SK-N-MC (cell line): ENCODE results near the gene NSMCE1.

Experiments used
- DNase-seq: peaks from one replicate; pipeline ENCODE4 v3.0.0-alpha.2; 2011; ENCODE audit warnings: low read depth, low spot score
- H3K27ac ChIP-seq: fragments of 200-600 bp; sonication (generic); 2 replicates; pipeline ENCODE4 v1.5.1; 2016; ENCODE audit warnings: mixed run types
- H3K36me3 ChIP-seq: fragments of 200-600 bp; sonication (generic); 2 replicates; pipeline ENCODE4 v1.6.1; 2017; ENCODE audit warnings: antibody characterized with exemption, low read length, mixed read lengths; ENCODE audit not compliant: insufficient read depth
- H3K4me3 ChIP-seq: fragments of 200-600 bp; sonication (generic); 2 replicates; pipeline ENCODE4 v1.5.1; 2016
- H3K9ac ChIP-seq: fragments of 200-600 bp; sonication (generic); 2 replicates; pipeline ENCODE4 v1.8.0; 2017; ENCODE audit warnings: mixed run types, mixed read lengths; ENCODE audit not compliant: insufficient read length
- H3K9me3 ChIP-seq: fragments of 200-600 bp; sonication (generic); 2 replicates; pipeline ENCODE4 v1.6.1; 2017; ENCODE audit warnings: low read depth, mild to moderate bottlenecking, antibody characterized with exemption, low read length, moderate library complexity, mixed read lengths
- EZH2 ChIP-seq: fragments of 200-600 bp; sonication (generic); IDR thresholded peaks from one replicate; pipeline ENCODE4 v1.6.1; 2017; ENCODE audit warnings: antibody characterized with exemption
- FOXP2 ChIP-seq: optimal IDR thresholded peaks from 2 replicates; pipeline ENCODE3; 2011; ENCODE audit warnings: mild to moderate bottlenecking, moderate library complexity; ENCODE audit not compliant: insufficient read depth; ENCODE audit errors: extremely low read length, control extremely low read depth
- POLR2AphosphoS5 ChIP-seq: IDR thresholded peaks from 2 replicates; pipeline ENCODE4 v1.6.1; 2012; ENCODE audit warnings: mild to moderate bottlenecking, low read depth, low read length, borderline replicate concordance

Gene NSMCE1

GRCh38 chr16:27228621-27229501, 39.7 kb downstream of the NSMCE1 start:
- TF ChIP-seq POLR2AphosphoS5 (no peak), EZH2 (no peak), FOXP2 (no peak)
- Histone ChIP-seq H3K4me3 (no peak overlapping the region), H3K9me3 (no peaks in the 10 kb centered on the region), H3K9ac (no peak overlapping the region), H3K36me3 (peaks cover 3% of the 10 kb centered on the region; the same call in 1 of the 2 replicates), H3K27ac (no peak overlapping the region)
- no peak for DNase-seq

- no peak for DNase-seq
- Histone ChIP-seq H3K4me3 (no peak overlapping the region), H3K36me3 (peaks cover 3% of the 10 kb centered on the region; the same call in 1 of the 2 replicates), H3K27ac (no peak overlapping the region), H3K9ac (no peak overlapping the region), H3K9me3 (no peaks in the 10 kb centered on the region)
- no peak for TF ChIP-seq EZH2
- TF ChIP-seq POLR2AphosphoS5 = no peak
- no peak for TF ChIP-seq FOXP2
These were observed 40.5 kb downstream of the NSMCE1 start for GRCh38 chr16:27228045-27228444.

- Histone ChIP-seq H3K36me3 (no peaks in the 10 kb centered on the region; the same call in 1 of the 2 replicates), H3K9ac (no peak overlapping the region), H3K27ac (no peak overlapping the region), H3K4me3 (no peak overlapping the region), H3K9me3 (no peaks in the 10 kb centered on the region)
- no peak for DNase-seq
- TF ChIP-seq FOXP2 (no peak), POLR2AphosphoS5 (no peak), EZH2 (no peak)
These were observed 41.4 kb downstream of the NSMCE1 start for GRCh38 chr16:27226976-27227705.

- no peak overlapping the region for H3K4me3 ChIP-seq
- DNase-seq = no peak
- no peaks in the 10 kb centered on the region; the same call in 1 of the 2 replicates for H3K36me3 ChIP-seq
- no peak overlapping the region for H3K9ac ChIP-seq
- H3K27ac ChIP-seq = no peak overlapping the region
- no peaks in the 10 kb centered on the region for H3K9me3 ChIP-seq
- TF ChIP-seq FOXP2 (no peak), EZH2 (no peak), POLR2AphosphoS5 (no peak)
These were observed 42.1 kb downstream of the NSMCE1 start for GRCh38 chr16:27226476-27226875.

- H3K9me3 ChIP-seq = no peaks in the 10 kb centered on the region
- no peak overlapping the region for H3K4me3 ChIP-seq
- no peak overlapping the region for H3K9ac ChIP-seq
- no peak overlapping the region for H3K27ac ChIP-seq
- TF ChIP-seq FOXP2 (no peak), POLR2AphosphoS5 (no peak), EZH2 (no peak)
- DNase-seq = no peak
- no peaks in the 10 kb centered on the region; the same call in 1 of the 2 replicates for H3K36me3 ChIP-seq
These were observed 42.8 kb downstream of the NSMCE1 start for GRCh38 chr16:27225536-27226360.

- Histone ChIP-seq H3K9me3 (no peaks in the 10 kb centered on the region), H3K9ac (no peak overlapping the region), H3K27ac (no peak overlapping the region), H3K36me3 (no peaks in the 10 kb centered on the region; the same call in 1 of the 2 replicates), H3K4me3 (no peak overlapping the region)
- DNase-seq = no peak
- no peak for TF ChIP-seq FOXP2
These were observed 43.8 kb downstream of the NSMCE1 start for GRCh38 chr16:27224741-27225300.

GRCh38 chr16:27224271-27224737, 44.3 kb downstream of the NSMCE1 start:
- Histone ChIP-seq H3K4me3 (no peak overlapping the region), H3K36me3 (no peaks in the 10 kb centered on the region; the same call in 1 of the 2 replicates), H3K9me3 (no peaks in the 10 kb centered on the region), H3K27ac (no peak overlapping the region), H3K9ac (no peak overlapping the region)
- TF ChIP-seq EZH2 = no peak
- no peak for TF ChIP-seq POLR2AphosphoS5
- no peak for TF ChIP-seq FOXP2
- no peak for DNase-seq

GRCh38 chr16:27223701-27224100, 44.9 kb downstream of the NSMCE1 start:
- H3K27ac ChIP-seq = no peak overlapping the region
- H3K36me3 ChIP-seq = no peaks in the 10 kb centered on the region; the same call in 1 of the 2 replicates
- DNase-seq = no peak
- TF ChIP-seq FOXP2 (no peak), EZH2 (no peak), POLR2AphosphoS5 (no peak)
- H3K9ac ChIP-seq = no peak overlapping the region
- H3K9me3 ChIP-seq = no peaks in the 10 kb centered on the region
- no peak overlapping the region for H3K4me3 ChIP-seq
